Liver (tissue), 3 donors: ENCODE data around the gene RIBC1.

Experiments used
- EGR1 ChIP-seq, 2 donors: IDR thresholded peaks; 2 replicates each; pipeline ENCODE4 v1.6.1; 2016 to 2018; ENCODE audit warnings: antibody characterized with exemption in 2 of 2, low read depth in 2 of 2
- GABPA ChIP-seq, 2 donors: IDR thresholded peaks in 1 of 2; conservative IDR thresholded peaks in 1 of 2; 2 replicates each; pipeline ENCODE4 v1.6.1; 2016; ENCODE audit warnings: antibody characterized with exemption in 2 of 2, mild to moderate bottlenecking in 1 of 2, moderate library complexity in 1 of 2
- RAD21 ChIP-seq, 2 donors: IDR thresholded peaks; 2 replicates each; pipeline ENCODE4 v1.6.1; 2016; ENCODE audit warnings: antibody characterized with exemption in 2 of 2, mild to moderate bottlenecking in 2 of 2
- TAF1 ChIP-seq: conservative IDR thresholded peaks from 2 replicates; pipeline ENCODE4 v1.6.1; 2016; ENCODE audit warnings: antibody characterized with exemption, mild to moderate bottlenecking
- TF ChIP-seq, protein P1 (sequence below): fragments of 150-350 bp; IDR thresholded peaks from 2 replicates; pipeline ENCODE4 v1.5.1; 2017; ENCODE audit warnings: improper control_type of control experiment, low read depth, low read length; ENCODE audit not compliant: missing input control
- TF ChIP-seq, protein P2 (sequence below): IDR thresholded peaks from 2 replicates; pipeline ENCODE4 v1.6.1; 2016; ENCODE audit warnings: antibody characterized with exemption, mild to moderate bottlenecking
- TF ChIP-seq, protein P3 (sequence below): IDR thresholded peaks from 2 replicates; pipeline ENCODE4 v1.6.1; 2016; ENCODE audit warnings: antibody characterized with exemption
- donor health status: healthy.
- donor health status: healthy.

DNA sequence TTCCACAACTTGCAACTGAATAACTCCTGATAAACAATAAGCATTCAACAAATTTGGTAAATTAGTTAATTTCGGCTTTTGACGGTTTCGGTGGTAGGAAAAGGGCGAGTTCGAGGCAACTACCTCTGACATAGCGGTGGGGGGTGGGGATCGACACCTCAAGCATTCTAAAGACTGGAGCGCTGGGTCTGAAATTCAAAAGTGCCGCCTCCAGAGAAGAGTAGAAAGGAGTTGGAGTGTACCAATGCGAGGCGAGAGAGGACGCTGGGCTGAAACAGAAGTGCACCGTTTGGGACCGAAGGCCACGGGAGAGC is 944 bp upstream of the RIBC1 start:
- TF ChIP-seq, protein P1, sequence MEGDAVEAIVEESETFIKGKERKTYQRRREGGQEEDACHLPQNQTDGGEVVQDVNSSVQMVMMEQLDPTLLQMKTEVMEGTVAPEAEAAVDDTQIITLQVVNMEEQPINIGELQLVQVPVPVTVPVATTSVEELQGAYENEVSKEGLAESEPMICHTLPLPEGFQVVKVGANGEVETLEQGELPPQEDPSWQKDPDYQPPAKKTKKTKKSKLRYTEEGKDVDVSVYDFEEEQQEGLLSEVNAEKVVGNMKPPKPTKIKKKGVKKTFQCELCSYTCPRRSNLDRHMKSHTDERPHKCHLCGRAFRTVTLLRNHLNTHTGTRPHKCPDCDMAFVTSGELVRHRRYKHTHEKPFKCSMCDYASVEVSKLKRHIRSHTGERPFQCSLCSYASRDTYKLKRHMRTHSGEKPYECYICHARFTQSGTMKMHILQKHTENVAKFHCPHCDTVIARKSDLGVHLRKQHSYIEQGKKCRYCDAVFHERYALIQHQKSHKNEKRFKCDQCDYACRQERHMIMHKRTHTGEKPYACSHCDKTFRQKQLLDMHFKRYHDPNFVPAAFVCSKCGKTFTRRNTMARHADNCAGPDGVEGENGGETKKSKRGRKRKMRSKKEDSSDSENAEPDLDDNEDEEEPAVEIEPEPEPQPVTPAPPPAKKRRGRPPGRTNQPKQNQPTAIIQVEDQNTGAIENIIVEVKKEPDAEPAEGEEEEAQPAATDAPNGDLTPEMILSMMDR = no peak
- TF ChIP-seq RAD21 (IDR thresholded peaks at IDR 0.05) (no peak), TAF1 (no peak), EGR1 (IDR thresholded peaks at IDR 0.05; ENCODE audit: low read depth in 2 of 2) (no peak), GABPA (IDR thresholded peaks at IDR 0.05 in 1 of 2, conservative IDR thresholded peaks at IDR 0.05 in 1 of 2) (no peak)
- TF ChIP-seq, protein P2, sequence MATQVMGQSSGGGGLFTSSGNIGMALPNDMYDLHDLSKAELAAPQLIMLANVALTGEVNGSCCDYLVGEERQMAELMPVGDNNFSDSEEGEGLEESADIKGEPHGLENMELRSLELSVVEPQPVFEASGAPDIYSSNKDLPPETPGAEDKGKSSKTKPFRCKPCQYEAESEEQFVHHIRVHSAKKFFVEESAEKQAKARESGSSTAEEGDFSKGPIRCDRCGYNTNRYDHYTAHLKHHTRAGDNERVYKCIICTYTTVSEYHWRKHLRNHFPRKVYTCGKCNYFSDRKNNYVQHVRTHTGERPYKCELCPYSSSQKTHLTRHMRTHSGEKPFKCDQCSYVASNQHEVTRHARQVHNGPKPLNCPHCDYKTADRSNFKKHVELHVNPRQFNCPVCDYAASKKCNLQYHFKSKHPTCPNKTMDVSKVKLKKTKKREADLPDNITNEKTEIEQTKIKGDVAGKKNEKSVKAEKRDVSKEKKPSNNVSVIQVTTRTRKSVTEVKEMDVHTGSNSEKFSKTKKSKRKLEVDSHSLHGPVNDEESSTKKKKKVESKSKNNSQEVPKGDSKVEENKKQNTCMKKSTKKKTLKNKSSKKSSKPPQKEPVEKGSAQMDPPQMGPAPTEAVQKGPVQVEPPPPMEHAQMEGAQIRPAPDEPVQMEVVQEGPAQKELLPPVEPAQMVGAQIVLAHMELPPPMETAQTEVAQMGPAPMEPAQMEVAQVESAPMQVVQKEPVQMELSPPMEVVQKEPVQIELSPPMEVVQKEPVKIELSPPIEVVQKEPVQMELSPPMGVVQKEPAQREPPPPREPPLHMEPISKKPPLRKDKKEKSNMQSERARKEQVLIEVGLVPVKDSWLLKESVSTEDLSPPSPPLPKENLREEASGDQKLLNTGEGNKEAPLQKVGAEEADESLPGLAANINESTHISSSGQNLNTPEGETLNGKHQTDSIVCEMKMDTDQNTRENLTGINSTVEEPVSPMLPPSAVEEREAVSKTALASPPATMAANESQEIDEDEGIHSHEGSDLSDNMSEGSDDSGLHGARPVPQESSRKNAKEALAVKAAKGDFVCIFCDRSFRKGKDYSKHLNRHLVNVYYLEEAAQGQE = no peak
- TF ChIP-seq, protein P3, sequence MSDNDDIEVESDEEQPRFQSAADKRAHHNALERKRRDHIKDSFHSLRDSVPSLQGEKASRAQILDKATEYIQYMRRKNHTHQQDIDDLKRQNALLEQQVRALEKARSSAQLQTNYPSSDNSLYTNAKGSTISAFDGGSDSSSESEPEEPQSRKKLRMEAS = no peak
